ENCODE results near the gene SMIM5. TPM values are rescaled to one million over a fixed set of nuclear protein-coding genes. Genes with fewer than 3 reads are reported as not detected.

SMIM5 gene
- total RNA-seq, 4 donors from 2014 or later = 2.3 to 13.6 (median 7.9) TPM

DNA sequence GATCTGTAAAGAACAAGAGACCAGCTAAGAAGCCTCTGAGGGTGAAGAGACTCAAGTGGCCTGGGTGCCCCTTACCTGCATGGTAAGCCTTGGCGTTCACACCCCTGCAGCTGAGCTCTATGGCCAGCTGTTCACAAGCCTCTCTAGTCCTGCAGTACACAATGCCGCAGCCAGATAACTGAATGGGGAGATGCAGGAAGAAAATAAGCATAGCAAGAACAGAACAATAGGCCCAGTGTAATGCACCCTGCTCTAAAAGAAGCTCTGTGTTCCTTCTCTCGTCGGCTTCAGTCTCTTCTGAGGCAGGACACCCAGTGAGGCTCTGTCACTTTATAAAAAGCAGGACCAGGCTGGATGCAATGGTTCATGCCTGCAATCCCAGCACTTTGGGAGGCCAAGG lies 28.3 kb downstream of the SMIM5 start:
- TF ChIP-seq, protein P1, sequence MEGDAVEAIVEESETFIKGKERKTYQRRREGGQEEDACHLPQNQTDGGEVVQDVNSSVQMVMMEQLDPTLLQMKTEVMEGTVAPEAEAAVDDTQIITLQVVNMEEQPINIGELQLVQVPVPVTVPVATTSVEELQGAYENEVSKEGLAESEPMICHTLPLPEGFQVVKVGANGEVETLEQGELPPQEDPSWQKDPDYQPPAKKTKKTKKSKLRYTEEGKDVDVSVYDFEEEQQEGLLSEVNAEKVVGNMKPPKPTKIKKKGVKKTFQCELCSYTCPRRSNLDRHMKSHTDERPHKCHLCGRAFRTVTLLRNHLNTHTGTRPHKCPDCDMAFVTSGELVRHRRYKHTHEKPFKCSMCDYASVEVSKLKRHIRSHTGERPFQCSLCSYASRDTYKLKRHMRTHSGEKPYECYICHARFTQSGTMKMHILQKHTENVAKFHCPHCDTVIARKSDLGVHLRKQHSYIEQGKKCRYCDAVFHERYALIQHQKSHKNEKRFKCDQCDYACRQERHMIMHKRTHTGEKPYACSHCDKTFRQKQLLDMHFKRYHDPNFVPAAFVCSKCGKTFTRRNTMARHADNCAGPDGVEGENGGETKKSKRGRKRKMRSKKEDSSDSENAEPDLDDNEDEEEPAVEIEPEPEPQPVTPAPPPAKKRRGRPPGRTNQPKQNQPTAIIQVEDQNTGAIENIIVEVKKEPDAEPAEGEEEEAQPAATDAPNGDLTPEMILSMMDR (IDR thresholded peaks at IDR 0.05) = no peak
- TF ChIP-seq POLR2A (IDR thresholded peaks at IDR 0.05) = no peak
- WGBS, 2 donors = 89 to 92% methylated on average over 4 of the region's 4 CpGs
- no peaks in the 10 kb centered on the region for H3K9me3 ChIP-seq
- H3K27ac ChIP-seq = no peak overlapping the region
- peaks cover 13 to 21% of the 10 kb centered on the region in 2 donors for H3K36me3 ChIP-seq
- DNase-seq = no peak
- H3K4me3 ChIP-seq (replicated peaks in 1 of 3) = no peak overlapping the region
- H3K4me1 ChIP-seq = peaks cover 6 to 8% of the 10 kb centered on the region in 2 donors
- no peaks in the 10 kb centered on the region for H3K27me3 ChIP-seq
- intact Hi-C loops (cut with DNase I) = loop anchor here (10.0 kb wide), 1 partner anchor 183 kb away; the partner anchor contains the start of gene UNC13D

DNA sequence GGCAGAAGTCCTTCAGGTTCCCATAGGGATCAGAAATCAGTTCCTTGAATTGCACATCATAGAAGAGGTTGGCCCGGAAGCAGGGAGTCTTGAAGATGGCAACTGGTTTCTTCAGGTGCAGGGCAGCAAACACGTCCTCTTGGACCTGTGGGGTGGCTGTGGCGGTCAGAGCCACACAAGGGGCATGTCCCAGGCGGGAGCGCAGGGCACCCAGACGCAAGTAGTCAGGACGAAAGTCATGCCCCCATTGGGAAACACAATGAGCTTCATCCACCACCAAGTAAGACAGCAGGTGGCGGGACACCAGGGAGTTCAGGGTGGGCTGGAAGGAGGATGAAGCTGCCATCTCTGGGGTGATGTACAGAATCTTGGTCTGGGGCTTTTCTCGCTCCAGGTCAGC lies 29.3 kb downstream of the SMIM5 start:
- H3K36me3 ChIP-seq = peaks cover 13 to 19% of the 10 kb centered on the region in 2 donors
- TF ChIP-seq POLR2A (IDR thresholded peaks at IDR 0.05) = no peak
- TF ChIP-seq, protein P1 (IDR thresholded peaks at IDR 0.05) = no peak
- DNase-seq = no peak
- H3K9me3 ChIP-seq = no peaks in the 10 kb centered on the region
- intact Hi-C loops (cut with DNase I) = loop anchor here (10.0 kb wide), 1 partner anchor 182 kb away; the partner anchor contains the start of gene UNC13D
- peaks cover 9% of the 10 kb centered on the region in 2 donors for H3K4me1 ChIP-seq
- no peaks in the 10 kb centered on the region for H3K27me3 ChIP-seq
- no peak overlapping the region for H3K27ac ChIP-seq
- H3K4me3 ChIP-seq (replicated peaks in 1 of 3) = no peak overlapping the region
- WGBS, 2 donors = 97 to 99% methylated on average over 9 of the region's 9 CpGs

DNA sequence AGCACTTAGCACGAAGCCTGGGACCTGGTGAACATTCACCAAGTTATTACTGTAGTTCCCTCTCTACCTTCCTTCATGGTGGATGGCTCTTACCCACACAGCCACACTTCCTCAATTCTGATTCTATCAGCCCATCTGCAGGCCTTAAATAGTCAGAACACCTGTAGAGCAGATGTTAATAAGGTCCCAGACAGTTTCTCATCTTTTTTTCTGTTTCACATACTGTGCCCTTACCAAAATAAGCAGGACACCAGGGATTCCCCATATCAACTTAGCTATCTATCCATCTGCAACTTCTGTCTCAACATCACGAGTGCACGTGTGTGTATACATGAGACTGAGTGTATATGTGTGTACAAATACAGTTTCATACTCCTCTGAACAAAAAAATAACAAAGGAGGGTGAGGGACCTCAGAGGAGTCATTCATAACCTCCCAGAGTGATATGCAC lies 30.9 kb downstream of the SMIM5 start:
- Histone ChIP-seq H3K4me3 (replicated peaks in 1 of 3) (no peak overlapping the region), H3K27ac (no peak overlapping the region), H3K27me3 (no peaks in the 10 kb centered on the region), H3K36me3 (peaks cover 14 to 21% of the 10 kb centered on the region in 2 donors), H3K4me1 (peaks cover 16 to 17% of the 10 kb centered on the region in 2 donors), H3K9me3 (no peaks in the 10 kb centered on the region)
- intact Hi-C loops (cut with DNase I) = loop anchor here (10.0 kb wide), 1 partner anchor 181 kb away; the partner anchor contains the start of gene UNC13D
- TF ChIP-seq, protein P1 (IDR thresholded peaks at IDR 0.05) = no peak
- TF ChIP-seq POLR2A (IDR thresholded peaks at IDR 0.05) = no peak
- no peak for DNase-seq
- WGBS, 2 donors = 93% methylated on average over 3 of the region's 3 CpGs

- Histone ChIP-seq H3K27me3 (no peaks in the 10 kb centered on the region), H3K9me3 (no peaks in the 10 kb centered on the region), H3K27ac (no peak overlapping the region), H3K4me1 (peaks cover 16 to 17% of the 10 kb centered on the region in 2 donors), H3K4me3 (replicated peaks in 1 of 3) (peak overlapping the region in 1 of 3 donors; percentile 79), H3K36me3 (peaks cover 22 to 29% of the 10 kb centered on the region in 2 donors)
- TF ChIP-seq, protein P1 (IDR thresholded peaks at IDR 0.05) = no peak
- no peak for TF ChIP-seq POLR2A (IDR thresholded peaks at IDR 0.05)
- WGBS, 2 donors = 84 to 91% methylated on average over 10 of the region's 10 CpGs
- intact Hi-C loops (cut with DNase I) = loop anchor here (10.0 kb wide), 1 partner anchor 179 kb away; the partner anchor contains the start of gene UNC13D
- DNase-seq = no peak
These were observed 32.7 kb downstream of the SMIM5 start for GRCh38 chr17:75665981-75666380.
